Stomach (tissue), 9 donors: ENCODE results near the gene GEMIN5. TPM values are rescaled to one million over a fixed set of nuclear protein-coding genes. Genes with fewer than 3 reads are reported as not detected.

Source experiments
- DNase-seq, 2 donors: peaks; one replicate each; pipeline versions ENCODE4 v3.0.0 to v3.0.0-alpha.2; 2013 to 2019
- H3K27ac ChIP-seq, 5 donors: fragments of 200-600 bp in 4 of 5; sonication (generic) in 4 of 5; one replicate each; pipeline ENCODE4 v1.5.1; 2013 to 2019; ENCODE audit warnings: mild to moderate bottlenecking in 1 of 5, moderate library complexity in 1 of 5
- H3K27me3 ChIP-seq, 3 donors: fragments of 200-600 bp; sonication (generic); one replicate each; pipeline ENCODE4 v1.5.1; 2017 to 2019; ENCODE audit warnings: mixed run types in 1 of 3
- H3K36me3 ChIP-seq, 4 donors: fragments of 200-600 bp; sonication (generic); 1 replicate in 3 of 4; 2 replicates in 1 of 4; pipeline ENCODE4 v1.5.1; 2016 to 2019
- H3K4me1 ChIP-seq, 4 donors: fragments of 200-600 bp; sonication (generic); one replicate each; pipeline ENCODE4 v1.5.1; 2016 to 2019
- H3K4me3 ChIP-seq, 4 donors: fragments of 200-600 bp; sonication (generic) in 3 of 4; one replicate each; pipeline ENCODE4 v1.5.1; 2016 to 2019; ENCODE audit warnings: mild to moderate bottlenecking in 1 of 4
- H3K9me3 ChIP-seq, 4 donors: fragments of 200-600 bp; sonication (generic); one replicate each; pipeline ENCODE4 v1.5.1; 2016 to 2019
- CTCF ChIP-seq, 7 experiments: fragments of 450-650 bp in 4 of 7; fragments of 200-600 bp in 3 of 7; sonication (generic) in 3 of 7; IDR thresholded peaks; one replicate each; pipeline ENCODE4 v1.5.1; 2016 to 2019; ENCODE audit warnings: antibody characterized with exemption in 7 of 7, control low read depth in 2 of 7, mild to moderate bottlenecking in 1 of 7
- EP300 ChIP-seq: sonication (generic); formaldehyde crosslinking; IDR thresholded peaks from one replicate; pipeline ENCODE4 v1.6.1; 2017; ENCODE audit warnings: antibody characterized with exemption
- POLR2A ChIP-seq, 4 donors: fragments of 450-650 bp; IDR thresholded peaks; one replicate each; pipeline ENCODE4 v1.6.1; 2016; ENCODE audit warnings: antibody characterized with exemption in 4 of 4, control low read depth in 2 of 4, mild to moderate bottlenecking in 1 of 4, moderate library complexity in 1 of 4
- POLR2AphosphoS5 ChIP-seq, 3 donors: sonication (generic); formaldehyde crosslinking; IDR thresholded peaks; one replicate each; pipeline ENCODE4 v1.6.1; 2016; ENCODE audit warnings: antibody characterized with exemption in 3 of 3
- WGBS, 5 donors: extraction: QIAGEN DNeasy Blood & Tissue Kit in 3 of 5; methylation state at CpG; one replicate each; pipeline versions ENCODE4 v1.1.5 to v1.1.7; 2013 to 2018; 5-methylcytosine and 5-hydroxymethylcytosine counted together
- intact Hi-C: fragments of 100-400 bp; cut with DNase I; formaldehyde crosslinking; loops from one replicate; pipeline ENCODE4 v1.15.1; 2023; ENCODE audit warnings: low total_unique reads
- polyA plus RNA-seq, 3 donors: library from polyadenylated mRNA; stranded (reverse); fragments of 200-250 nt; gene quantifications; one replicate each; pipeline ENCODE4 v1.2.3, GENCODE V29; 2013
- total RNA-seq, 5 donors: library from RNA; depleted of rRNA; stranded (reverse); fragments of >200 nt; gene quantifications; one replicate each; pipeline versions ENCODE4 v1.1.0 to v1.2.3, GENCODE V29; 2014 to 2016
- donor health status: healthy with polysubstance abuse.
- donor health status: Bipolar disorder and iron deficiency.
- donor health status: healthy.

Gene GEMIN5
- total and polyA plus RNA-seq, 8 donors, result 2.1 to 13.8 (median 4.6) TPM

GRCh38 chr5:154881986-154882385, 56.0 kb downstream of the GEMIN5 start:
- H3K4me1 ChIP-seq, result no peaks in the 10 kb centered on the region
- TF ChIP-seq POLR2A (IDR thresholded peaks at IDR 0.05) (no peak), CTCF (IDR thresholded peaks at IDR 0.05) (no peak), POLR2AphosphoS5 (IDR thresholded peaks at IDR 0.05) (no peak), EP300 (no peak)
- peaks cover 3 to 52% (median 34%) of the 10 kb centered on the region in 4 donors for H3K9me3 ChIP-seq
- intact Hi-C loops, result no loop called here
- H3K36me3 ChIP-seq, result peaks cover 18 to 83% (median 49%) of the 10 kb centered on the region in 4 donors
- H3K4me3 ChIP-seq, result no peak overlapping the region
- DNase-seq, result no peak
- no peak overlapping the region for H3K27ac ChIP-seq
- H3K27me3 ChIP-seq, result no peaks in the 10 kb centered on the region
- 69 to 74% (median 71%) methylated on average over 4 of the region's 4 CpGs for WGBS, 5 donors

- no peak overlapping the region for H3K4me3 ChIP-seq
- no peak for TF ChIP-seq POLR2A (IDR thresholded peaks at IDR 0.05)
- no peak for TF ChIP-seq EP300
- TF ChIP-seq CTCF (IDR thresholded peaks at IDR 0.05), result no peak
- TF ChIP-seq POLR2AphosphoS5 (IDR thresholded peaks at IDR 0.05), result no peak
- peaks cover 30 to 83% (median 56%) of the 10 kb centered on the region in 4 donors for H3K36me3 ChIP-seq
- WGBS, 5 donors, result 95 to 97% (median 96%) methylated on average over 14 of the region's 14 CpGs
- no peak overlapping the region for H3K27ac ChIP-seq
- H3K4me1 ChIP-seq, result no peaks in the 10 kb centered on the region
- H3K27me3 ChIP-seq, result no peaks in the 10 kb centered on the region
- peaks cover 0 to 22% (median 11%) of the 10 kb centered on the region in 4 donors for H3K9me3 ChIP-seq
- DNase-seq, result no peak
- intact Hi-C loops, result no loop called here
These were observed 59.2 kb downstream of the GEMIN5 start for GRCh38 chr5:154878642-154879335.

DNA sequence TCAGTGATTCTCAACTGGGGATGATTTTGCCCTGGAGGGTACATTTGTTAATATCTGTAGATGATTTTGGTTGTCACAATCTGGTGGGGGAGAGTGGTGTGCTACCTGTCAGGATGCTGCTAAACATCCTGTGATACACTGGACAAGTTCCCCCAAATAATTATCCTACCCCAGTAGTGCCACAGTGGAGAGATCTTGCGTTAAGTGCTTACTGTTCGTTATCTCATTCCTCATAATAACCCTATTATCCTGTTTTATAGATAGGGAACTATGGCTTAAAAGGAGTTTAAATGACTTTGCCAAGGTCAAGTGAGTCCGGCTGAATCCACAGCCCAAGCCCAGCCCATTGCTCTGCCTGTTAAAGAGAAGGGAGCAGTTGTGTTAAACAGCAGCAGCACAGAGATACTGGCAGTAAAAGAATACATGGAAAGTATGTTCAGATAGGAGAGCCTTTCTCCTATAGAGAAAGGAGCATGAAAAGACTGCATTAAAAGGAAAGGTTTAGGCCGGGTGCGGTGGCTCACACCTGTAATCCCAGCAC, 64.2 kb downstream of the GEMIN5 start:
- DNase-seq, result no peak
- no peaks in the 10 kb centered on the region for H3K27me3 ChIP-seq
- H3K9me3 ChIP-seq, result peaks cover 0 to 10% (median 5%) of the 10 kb centered on the region in 4 donors
- H3K27ac ChIP-seq, result peak overlapping the region in 2 of 5 donors; percentile 7 to 18
- H3K4me1 ChIP-seq, result peaks cover 0 to 6% (median 0%) of the 10 kb centered on the region in 4 donors
- WGBS, 5 donors, result 63 to 73% (median 67%) methylated on average over 5 of the region's 5 CpGs
- no peak overlapping the region for H3K4me3 ChIP-seq
- intact Hi-C loops, result no loop called here
- TF ChIP-seq POLR2AphosphoS5 (IDR thresholded peaks at IDR 0.05) (no peak), POLR2A (IDR thresholded peaks at IDR 0.05) (no peak), CTCF (IDR thresholded peaks at IDR 0.05) (no peak), EP300 (no peak)
- peaks cover 56 to 95% (median 87%) of the 10 kb centered on the region in 4 donors for H3K36me3 ChIP-seq

- Histone ChIP-seq H3K27ac (no peak overlapping the region), H3K27me3 (no peaks in the 10 kb centered on the region), H3K4me1 (peaks cover 0 to 9% (median 0%) of the 10 kb centered on the region in 4 donors), H3K4me3 (no peak overlapping the region), H3K36me3 (peaks cover 59 to 98% (median 89%) of the 10 kb centered on the region in 4 donors), H3K9me3 (no peaks in the 10 kb centered on the region)
- 87 to 93% (median 91%) methylated on average over 4 of the region's 4 CpGs for WGBS, 5 donors
- DNase-seq, result no peak
- TF ChIP-seq POLR2A (IDR thresholded peaks at IDR 0.05) (no peak), EP300 (no peak), CTCF (IDR thresholded peaks at IDR 0.05) (no peak), POLR2AphosphoS5 (IDR thresholded peaks at IDR 0.05) (no peak)
- intact Hi-C loops, result no loop called here
These were observed 66.3 kb downstream of the GEMIN5 start for GRCh38 chr5:154871734-154872133.
